HL-60 (cell line): ENCODE data around the gene PTCRA.

Experiments
- DNase-seq, 2 experiments: peaks; one replicate each; pipeline ENCODE4 v3.0.0-alpha.2; 2010 to 2020; ENCODE audit warnings: low read depth in 1 of 2, low spot score in 1 of 2
- H3K27ac ChIP-seq: fragments of 250-450 bp; sonication (Bioruptor Pico); replicated peaks from 2 replicates; pipeline ENCODE4 v1.5.1; 2020; ENCODE audit warnings: mild to moderate bottlenecking, moderate library complexity
- H3K27me3 ChIP-seq: fragments of 250-450 bp; sonication (Bioruptor Pico); 2 replicates; pipeline ENCODE4 v1.5.1; 2021; ENCODE audit warnings: mild to moderate bottlenecking, moderate library complexity; ENCODE audit not compliant: insufficient read depth, poor library complexity, severe bottlenecking
- H3K4me3 ChIP-seq: replicated peaks from 2 replicates; pipeline ENCODE4 v1.5.1; 2011; ENCODE audit warnings: mild to moderate bottlenecking, control low read depth, low read length; ENCODE audit not compliant: insufficient read depth
- CTCF ChIP-seq: IDR thresholded peaks from one replicate; pipeline ENCODE4 v1.5.1; 2011; ENCODE audit warnings: low read length, control low read depth, inconsistent platforms; ENCODE audit not compliant: insufficient read depth
- GABPA ChIP-seq: IDR thresholded peaks from 2 replicates; pipeline ENCODE4 v1.6.1; 2012; ENCODE audit warnings: low read depth
- POLR2AphosphoS5 ChIP-seq: IDR thresholded peaks from 2 replicates; pipeline ENCODE4 v1.6.1; 2012; ENCODE audit warnings: low read depth
- SPI1 ChIP-seq: IDR thresholded peaks from 2 replicates; pipeline ENCODE4 v1.6.1; 2012; ENCODE audit warnings: low read depth, mild to moderate bottlenecking, borderline replicate concordance
- TF ChIP-seq, protein P1 (sequence below): IDR thresholded peaks from 2 replicates; pipeline ENCODE4 v1.6.1; 2012; ENCODE audit warnings: low read depth; ENCODE audit not compliant: insufficient replicate concordance

Gene PTCRA

DNA sequence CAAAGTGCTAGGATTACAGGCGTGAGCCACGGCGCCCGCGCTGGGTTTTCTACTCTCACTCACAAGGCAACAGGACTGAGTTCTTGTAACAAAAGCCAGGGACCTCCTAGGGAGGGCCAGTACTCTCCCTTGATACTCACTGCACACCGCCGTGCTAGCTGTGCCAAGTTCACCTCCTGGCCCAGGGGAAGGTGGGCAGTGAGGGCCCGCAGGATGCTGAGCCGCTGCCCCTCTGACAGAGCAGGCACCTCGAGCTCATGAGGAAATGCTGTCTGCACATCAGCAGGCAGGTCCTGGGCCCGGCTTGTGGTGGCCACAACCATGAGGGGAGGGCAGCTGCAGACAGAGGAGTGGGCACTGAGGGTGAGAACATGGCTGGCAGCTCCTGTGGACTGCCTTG, 51.4 kb downstream of the PTCRA start:
- Histone ChIP-seq H3K27ac (no peak overlapping the region), H3K4me3 (no peak overlapping the region), H3K27me3 (no peaks in the 10 kb centered on the region)
- TF ChIP-seq CTCF (no peak), POLR2AphosphoS5 (no peak), GABPA (no peak), SPI1 (no peak)
- TF ChIP-seq, protein P1, sequence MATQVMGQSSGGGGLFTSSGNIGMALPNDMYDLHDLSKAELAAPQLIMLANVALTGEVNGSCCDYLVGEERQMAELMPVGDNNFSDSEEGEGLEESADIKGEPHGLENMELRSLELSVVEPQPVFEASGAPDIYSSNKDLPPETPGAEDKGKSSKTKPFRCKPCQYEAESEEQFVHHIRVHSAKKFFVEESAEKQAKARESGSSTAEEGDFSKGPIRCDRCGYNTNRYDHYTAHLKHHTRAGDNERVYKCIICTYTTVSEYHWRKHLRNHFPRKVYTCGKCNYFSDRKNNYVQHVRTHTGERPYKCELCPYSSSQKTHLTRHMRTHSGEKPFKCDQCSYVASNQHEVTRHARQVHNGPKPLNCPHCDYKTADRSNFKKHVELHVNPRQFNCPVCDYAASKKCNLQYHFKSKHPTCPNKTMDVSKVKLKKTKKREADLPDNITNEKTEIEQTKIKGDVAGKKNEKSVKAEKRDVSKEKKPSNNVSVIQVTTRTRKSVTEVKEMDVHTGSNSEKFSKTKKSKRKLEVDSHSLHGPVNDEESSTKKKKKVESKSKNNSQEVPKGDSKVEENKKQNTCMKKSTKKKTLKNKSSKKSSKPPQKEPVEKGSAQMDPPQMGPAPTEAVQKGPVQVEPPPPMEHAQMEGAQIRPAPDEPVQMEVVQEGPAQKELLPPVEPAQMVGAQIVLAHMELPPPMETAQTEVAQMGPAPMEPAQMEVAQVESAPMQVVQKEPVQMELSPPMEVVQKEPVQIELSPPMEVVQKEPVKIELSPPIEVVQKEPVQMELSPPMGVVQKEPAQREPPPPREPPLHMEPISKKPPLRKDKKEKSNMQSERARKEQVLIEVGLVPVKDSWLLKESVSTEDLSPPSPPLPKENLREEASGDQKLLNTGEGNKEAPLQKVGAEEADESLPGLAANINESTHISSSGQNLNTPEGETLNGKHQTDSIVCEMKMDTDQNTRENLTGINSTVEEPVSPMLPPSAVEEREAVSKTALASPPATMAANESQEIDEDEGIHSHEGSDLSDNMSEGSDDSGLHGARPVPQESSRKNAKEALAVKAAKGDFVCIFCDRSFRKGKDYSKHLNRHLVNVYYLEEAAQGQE, result no peak
- no peak for DNase-seq

GRCh38 chr6:42968126-42968701, 52.4 kb downstream of the PTCRA start:
- TF ChIP-seq, protein P1, result no peak
- TF ChIP-seq CTCF (no peak), SPI1 (no peak), POLR2AphosphoS5 (no peak), GABPA (no peak)
- Histone ChIP-seq H3K27ac (no peak overlapping the region), H3K27me3 (no peaks in the 10 kb centered on the region), H3K4me3 (no peak overlapping the region)
- no peak for DNase-seq

GRCh38 chr6:42968783-42969182, 52.9 kb downstream of the PTCRA start:
- TF ChIP-seq CTCF, result no peak
- TF ChIP-seq, protein P1, result no peak
- no peak for TF ChIP-seq SPI1
- TF ChIP-seq POLR2AphosphoS5, result no peak
- TF ChIP-seq GABPA, result no peak
- H3K27me3 ChIP-seq, result no peaks in the 10 kb centered on the region
- DNase-seq, result no peak
- H3K27ac ChIP-seq, result no peak overlapping the region
- no peak overlapping the region for H3K4me3 ChIP-seq
